GM20000 (cell line): ENCODE results near the gene PLP2.

Experiments
- DNase-seq: peaks from one replicate; pipeline ENCODE4 v3.0.0; 2012; ENCODE audit warnings: low spot score
- CTCF ChIP-seq: IDR thresholded peaks from 2 replicates; pipeline ENCODE4 v1.5.1; 2012; ENCODE audit warnings: mild to moderate bottlenecking, control low read depth; ENCODE audit errors: extremely low read depth, missing control alignments

Gene PLP2

GRCh38 chrX:49177338-49177833 is 5.7 kb downstream of the PLP2 start:
- no peak for DNase-seq
- TF ChIP-seq CTCF: no peak

- TF ChIP-seq CTCF: no peak
- DNase-seq: no peak
Measured at GRCh38 chrX:49177873-49178480, 6.3 kb downstream of the PLP2 start.

GRCh38 chrX:49178537-49178936 is 6.8 kb downstream of the PLP2 start:
- TF ChIP-seq CTCF: no peak
- no peak for DNase-seq

- no peak for TF ChIP-seq CTCF
- no peak for DNase-seq
Measured at GRCh38 chrX:49179358-49179757, 7.7 kb downstream of the PLP2 start.

- no peak for DNase-seq
- no peak for TF ChIP-seq CTCF
Measured at GRCh38 chrX:49183701-49184281, 12.1 kb downstream of the PLP2 start.

GRCh38 chrX:49184294-49185281 is 12.9 kb downstream of the PLP2 start:
- no peak for TF ChIP-seq CTCF
- peak; percentile 38 for DNase-seq
